NCI-H510A (cell line): ENCODE measurements around the gene ITM2C.
A peak's percentile ranks its signal among the peaks of the same experiment; 100 is the strongest.

Experiments used
- DNase-seq: peaks from one replicate; lab custom pipeline; 2025; lab: John Stamatoyannopoulos, UW

ITM2C gene

DNA sequence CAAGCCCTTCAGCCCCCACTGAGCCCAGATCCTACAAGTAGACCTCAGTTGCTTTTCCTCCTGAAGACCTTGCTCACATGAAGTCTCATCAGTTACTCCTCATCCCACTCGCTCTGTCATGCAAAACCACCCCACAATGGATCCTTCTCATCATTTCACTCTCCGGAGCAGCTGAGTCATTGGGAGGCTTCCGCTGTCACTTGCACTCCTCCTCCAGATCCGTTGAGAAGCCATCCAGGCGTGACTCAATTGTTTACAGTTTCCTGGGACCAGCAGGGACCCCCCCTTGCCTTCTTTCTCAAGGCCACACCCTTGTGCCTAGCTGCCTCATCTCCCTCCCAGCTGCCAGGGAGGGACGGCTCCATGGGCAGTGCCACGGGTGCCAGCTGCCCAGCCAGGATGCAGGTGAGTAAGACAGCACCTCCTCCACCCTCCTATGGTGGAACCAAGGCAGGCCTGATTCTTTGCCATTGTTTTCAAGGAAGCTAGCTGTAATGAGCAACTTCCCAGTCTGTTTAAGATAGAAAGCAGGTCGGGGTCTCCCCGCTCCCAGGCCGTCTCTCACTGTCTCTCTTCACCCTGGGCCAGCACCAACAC lies 44.0 kb downstream of the ITM2C start:
- DNase-seq: peak; percentile 93

DNA sequence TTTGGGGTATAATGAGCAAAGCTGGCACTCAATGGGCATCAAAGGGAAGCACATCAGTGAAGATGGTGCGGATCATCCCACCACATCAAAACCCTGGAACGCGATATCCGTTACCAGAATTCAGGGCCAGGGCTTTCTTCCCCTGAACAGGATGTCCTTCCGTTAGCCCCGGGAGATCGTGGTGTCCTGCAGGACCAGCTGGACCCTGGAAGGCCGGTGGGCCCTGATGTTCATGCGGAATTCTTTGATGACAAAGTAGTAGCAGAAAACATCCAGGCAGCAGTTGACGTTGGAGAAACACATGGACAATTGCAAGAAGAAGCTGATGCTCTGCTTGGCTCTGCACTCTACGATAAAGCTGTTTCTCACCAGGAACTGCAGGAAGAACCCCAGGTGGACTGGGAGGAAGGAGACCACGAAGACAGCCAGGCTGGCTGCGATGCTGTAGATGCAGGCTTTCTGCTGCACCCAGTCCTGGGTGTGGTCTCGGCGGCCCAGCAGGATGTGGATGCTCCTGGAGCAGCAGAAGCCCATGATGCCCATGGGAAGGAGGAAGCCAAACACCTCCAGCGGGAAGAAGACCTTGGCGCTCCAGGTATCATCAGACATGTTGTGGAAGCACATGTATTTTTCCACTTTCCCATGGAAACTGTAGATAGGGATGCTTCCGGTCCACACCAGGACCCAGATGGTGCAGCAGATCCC lies 45.3 kb downstream of the ITM2C start:
- no peak for DNase-seq

DNA sequence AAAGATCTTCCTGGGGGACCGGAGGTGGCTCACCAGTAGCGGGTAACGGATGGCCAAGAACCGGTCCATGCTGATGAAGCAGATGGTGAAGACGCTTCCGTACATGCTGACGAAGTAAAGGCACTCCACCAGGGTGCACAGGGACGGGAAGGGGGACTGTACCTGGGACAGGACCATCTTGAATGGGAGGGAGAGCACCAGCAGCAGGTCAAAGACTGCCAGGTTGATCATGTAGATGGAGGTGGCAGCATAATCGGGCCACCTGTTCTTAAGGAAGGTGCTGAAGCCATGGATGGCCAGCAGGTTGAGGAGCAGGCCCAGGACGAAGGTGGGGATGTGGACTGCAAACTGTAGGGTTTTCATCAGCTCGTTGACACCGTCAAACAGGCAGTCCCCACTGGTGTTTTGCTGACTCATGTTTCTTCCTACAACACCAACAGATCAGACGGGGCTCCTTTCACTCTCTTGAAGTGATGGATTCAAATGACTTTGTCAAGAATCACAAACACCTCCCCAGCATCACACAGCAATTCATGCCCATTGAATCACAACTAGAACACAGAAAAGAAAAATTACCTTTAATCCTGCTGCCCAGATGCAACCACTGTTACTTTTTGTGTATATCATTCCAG lies 45.9 kb downstream of the ITM2C start:
- no peak for DNase-seq

DNA sequence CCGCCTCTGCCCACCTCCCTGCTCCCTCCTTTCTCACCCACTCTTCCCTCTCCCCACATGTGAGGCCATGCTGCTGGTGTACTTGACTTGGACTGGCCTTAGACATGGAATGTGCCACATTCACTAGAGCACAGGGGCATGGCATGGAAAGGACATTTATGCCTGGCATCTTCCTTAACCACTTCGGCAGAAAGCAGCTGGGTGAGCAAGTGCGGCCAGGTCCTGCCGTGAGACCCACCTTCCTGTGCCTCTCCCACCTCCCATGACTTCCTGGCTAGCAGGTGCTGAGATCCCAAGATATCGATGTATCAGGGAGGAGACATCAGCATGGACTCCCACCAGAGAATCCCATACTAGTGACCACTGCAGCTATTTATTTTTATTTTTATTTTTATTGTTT lies 47.3 kb downstream of the ITM2C start:
- no peak for DNase-seq

DNA sequence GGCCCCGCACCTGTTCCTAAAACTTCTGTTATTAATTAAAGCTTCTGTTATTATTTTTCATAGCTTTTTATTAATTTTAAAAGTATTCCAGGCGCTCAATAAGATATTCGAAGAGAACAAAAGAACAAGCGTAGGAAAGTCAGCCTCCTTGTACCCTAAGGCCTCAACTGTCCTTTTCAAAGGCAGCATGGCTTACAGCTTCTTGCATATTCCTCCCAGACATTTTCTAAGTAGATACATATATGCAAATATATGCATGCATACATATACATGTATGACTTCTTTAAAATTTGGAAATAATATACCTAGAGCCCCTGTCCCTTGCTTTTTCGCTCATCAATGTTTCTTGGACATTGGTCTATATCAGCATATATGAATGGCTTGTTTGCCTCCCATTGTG lies 48.0 kb downstream of the ITM2C start:
- no peak for DNase-seq

DNA sequence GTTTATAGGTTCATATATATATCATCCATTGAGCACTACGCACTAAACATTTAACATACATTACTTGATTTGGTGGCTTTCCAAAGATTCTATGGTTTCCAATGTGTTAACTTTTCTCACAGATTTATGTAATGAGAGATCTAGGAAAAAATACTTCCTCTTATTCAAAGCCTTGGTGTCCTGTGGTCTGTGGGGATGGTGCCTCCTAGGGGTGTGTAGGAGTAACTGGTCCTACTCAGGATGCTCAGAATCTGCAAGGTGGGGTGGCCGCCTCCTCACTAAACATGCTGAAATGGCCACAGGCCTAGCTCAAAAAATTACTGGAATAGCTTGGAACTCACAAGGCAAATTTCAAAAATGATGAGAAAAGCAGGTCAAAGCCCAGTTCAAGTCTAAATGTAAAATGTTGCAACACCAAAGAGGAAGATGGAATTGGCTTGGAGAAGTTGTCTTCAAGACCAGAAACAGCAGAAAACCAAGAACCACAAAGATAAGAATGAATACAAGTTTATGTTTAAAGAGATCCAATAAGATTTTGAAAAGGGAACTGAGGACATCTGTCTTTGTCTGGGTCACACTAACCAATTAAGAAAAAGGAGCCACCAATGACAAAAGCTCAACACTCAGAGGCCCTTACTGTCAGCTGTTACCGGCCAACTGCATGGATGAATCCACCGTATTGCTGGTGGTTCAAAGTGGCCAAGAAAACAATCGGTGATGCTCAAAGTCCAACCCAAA lies 48.8 kb downstream of the ITM2C start:
- DNase-seq: no peak

DNA sequence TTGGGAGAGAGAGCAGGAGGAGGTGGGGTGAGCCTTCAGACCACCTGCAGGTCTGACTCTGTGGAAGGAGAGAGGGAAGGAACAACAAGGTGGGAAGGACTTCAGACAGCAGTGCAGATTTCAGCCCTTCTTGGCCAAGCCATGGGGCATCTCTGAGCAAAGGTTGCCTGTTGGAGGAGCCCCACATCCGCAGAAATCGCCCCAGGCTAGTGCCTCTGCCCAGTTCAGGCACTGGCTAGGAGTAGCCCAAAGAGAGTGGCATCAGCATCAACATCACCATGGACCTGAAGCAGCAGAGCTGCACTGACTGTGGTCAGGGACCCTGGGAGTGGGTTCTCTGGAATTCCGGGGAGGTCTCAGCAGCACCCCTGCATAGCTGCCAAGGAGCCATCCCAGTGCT lies 50.1 kb downstream of the ITM2C start:
- DNase-seq: no peak

DNA sequence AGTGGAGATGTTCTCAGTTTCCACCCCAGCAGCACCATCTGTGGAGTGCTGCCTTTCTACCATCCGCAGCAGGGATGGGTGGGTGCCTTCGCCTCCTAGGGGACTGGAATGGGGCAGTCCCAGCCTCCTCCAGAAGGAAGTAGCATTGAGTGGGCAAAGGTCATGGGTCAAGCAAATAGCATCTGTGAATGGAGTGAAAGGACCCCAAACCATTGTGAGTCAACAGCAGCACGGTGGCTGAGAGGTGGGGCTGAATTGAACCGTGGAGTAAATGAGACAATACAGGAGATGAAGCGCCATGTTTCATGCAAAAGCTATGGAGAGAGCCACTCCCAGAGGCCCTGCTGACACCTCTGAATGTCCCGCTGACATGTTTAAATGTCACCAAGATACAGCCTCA lies 50.6 kb downstream of the ITM2C start:
- DNase-seq: no peak

DNA sequence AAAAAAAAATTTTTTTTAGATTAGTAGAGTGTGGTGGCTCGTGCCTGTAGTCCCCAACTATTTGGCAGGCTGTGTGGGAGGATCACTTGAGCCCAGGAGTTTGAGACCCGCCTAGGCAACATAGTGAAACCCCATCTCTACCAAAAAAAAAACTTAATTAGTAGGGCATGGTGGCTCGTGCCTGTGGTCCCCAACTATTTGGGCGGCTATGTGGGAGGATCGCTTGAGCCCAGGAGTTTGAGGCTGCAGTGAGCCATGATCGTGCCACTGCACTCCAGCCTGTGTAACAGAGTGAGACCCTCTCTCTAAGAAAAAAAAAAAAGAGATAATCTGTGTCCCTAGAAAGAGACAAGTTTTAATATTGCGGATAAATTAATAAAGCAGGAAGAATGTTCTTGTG lies 51.5 kb downstream of the ITM2C start:
- no peak for DNase-seq

DNA sequence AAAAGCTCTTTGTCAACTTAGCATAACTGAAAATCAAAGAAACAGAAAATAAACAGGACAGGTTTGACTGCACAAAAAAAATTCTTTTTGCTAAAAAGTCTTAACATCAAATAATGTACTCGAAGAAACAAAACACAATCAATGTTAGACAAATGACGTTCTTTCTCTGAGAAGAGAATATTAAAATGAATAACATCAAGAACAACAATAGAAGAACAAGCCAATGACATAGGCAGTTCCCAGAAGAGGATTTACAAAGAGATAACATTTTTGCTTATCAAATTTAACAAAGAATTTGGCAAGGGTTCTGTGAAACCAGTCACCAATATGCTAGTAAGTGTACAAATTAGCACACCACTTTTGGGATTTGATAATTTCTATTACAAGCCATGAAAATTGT lies 54.5 kb downstream of the ITM2C start:
- DNase-seq: no peak

DNA sequence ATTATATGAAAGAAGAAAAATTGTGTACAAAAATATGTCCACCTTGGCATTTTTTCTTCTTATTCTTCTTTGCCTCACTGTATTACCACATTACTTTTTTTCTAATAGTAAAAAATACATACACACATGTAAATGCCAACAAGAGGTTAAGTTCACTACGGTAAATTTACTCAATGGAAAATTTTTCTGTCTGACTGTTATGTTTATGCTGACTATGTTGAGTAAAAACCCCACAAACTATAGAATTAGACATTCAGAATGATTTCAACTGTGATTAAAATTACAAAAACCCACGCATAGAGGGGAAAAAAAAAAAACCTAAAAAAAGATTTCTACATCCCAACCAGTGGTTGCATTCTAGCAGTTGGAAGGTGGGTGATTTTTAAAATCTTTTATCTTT lies 54.9 kb downstream of the ITM2C start:
- DNase-seq: no peak

DNA sequence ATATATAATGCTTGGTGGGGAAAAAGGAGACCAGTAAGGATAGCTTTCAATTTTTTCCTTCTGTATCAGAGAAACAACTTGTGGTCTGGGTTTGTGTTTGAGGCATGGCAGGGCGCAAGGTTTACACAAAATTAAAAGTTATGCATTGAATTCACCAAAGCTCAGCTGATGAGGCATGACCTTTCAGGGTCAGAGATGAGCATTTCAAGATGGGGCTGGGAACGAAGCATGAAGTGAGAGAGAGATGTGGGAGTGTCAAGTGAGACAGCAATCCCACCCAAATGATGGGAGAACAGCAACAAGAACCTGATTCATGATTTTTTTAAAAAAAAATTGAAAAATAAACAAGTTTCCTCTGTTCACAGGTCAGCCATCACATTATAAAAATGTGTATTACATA lies 55.4 kb downstream of the ITM2C start:
- DNase-seq: no peak

DNA sequence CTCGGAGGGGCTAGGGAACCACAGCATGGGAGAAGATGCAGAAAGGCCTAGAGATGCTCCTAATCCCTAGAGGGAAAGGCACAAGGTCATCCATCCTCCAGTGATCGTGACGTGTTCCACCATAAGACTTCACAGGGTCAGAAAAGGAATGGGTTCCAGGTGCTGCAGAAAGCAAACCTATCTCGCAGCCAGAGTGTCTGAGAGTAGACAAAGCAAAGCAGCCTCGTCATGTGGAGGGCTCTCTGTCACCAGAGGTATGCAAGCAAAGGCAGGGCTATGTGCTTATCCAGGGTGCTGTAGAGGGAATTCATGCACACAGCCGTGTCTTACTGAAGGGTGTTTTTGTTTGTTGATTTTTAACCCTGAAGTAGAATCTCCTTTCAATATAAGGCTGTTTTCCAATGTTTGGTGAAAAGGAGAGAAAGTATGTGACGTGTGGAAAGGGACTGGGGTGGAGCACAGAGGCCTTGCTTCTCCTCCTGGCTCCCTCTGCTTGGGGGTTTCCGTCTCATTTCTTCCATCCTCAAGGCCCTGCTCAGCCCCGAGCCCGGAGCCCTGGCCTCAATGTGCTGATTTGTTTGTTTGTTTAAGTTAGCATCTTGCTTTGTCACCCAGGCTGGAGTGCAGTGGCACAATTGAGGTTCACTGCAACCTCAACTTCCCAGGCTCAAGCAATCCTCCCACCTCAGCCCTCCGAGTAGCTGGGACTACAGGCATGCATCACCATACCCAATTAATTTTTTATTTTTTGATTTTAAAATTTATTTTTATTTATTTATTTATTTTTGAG lies 57.3 kb downstream of the ITM2C start:
- DNase-seq: no peak

DNA sequence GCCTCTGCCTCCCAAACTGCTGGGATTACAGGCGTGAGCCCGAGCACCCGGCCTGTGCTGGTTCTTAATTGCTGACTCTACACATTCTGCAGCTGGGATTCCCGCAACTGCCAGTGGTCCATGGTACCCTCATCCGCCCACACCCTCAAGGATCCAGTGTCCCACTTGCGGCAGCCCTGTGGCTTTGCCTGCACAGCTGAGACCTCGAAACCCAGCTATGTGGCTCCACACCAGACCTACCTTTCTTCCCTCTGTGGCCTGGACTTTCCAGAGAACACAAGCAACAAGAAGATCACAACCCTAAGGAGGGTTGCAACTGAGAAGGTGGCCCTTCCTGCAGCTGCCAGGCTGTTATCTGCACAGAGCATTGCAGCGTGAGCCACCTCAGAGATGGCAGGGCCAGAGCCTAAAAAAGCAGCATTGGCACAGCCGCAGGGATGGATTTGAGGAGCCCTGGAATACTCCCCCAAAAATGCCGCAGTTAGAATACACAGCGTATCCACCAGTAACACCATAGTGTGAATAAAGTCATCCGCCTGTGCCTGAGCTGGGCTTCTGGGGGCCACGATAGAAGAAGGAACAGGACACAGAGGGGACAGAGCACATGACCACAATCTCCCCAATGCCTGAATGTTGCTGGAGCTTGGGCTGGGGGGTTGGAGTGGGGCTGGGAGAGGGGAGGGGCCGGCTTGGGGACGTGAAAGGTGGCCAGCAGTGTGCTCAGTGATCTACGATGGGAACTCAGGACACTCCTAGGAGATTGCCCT lies 58.4 kb downstream of the ITM2C start:
- DNase-seq: no peak

DNA sequence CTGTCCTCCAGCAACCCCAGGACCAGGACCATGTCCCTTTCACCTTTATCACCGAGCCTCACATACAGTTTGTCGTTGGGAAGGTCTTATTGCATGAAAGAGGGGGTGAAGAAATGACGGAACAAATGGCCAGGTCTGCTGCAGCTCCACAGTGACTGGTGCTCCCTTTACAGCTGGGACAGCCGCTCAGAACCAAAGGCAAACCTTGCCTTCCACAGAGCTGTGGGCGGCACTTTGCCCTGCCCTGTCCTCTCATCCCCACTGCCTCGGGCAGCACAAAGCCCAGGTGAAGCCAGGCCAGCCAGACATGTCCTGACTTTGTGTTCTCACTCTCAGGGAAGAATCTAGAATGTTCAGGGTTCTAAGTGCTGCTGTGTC lies 59.3 kb downstream of the ITM2C start:
- no peak for DNase-seq

DNA sequence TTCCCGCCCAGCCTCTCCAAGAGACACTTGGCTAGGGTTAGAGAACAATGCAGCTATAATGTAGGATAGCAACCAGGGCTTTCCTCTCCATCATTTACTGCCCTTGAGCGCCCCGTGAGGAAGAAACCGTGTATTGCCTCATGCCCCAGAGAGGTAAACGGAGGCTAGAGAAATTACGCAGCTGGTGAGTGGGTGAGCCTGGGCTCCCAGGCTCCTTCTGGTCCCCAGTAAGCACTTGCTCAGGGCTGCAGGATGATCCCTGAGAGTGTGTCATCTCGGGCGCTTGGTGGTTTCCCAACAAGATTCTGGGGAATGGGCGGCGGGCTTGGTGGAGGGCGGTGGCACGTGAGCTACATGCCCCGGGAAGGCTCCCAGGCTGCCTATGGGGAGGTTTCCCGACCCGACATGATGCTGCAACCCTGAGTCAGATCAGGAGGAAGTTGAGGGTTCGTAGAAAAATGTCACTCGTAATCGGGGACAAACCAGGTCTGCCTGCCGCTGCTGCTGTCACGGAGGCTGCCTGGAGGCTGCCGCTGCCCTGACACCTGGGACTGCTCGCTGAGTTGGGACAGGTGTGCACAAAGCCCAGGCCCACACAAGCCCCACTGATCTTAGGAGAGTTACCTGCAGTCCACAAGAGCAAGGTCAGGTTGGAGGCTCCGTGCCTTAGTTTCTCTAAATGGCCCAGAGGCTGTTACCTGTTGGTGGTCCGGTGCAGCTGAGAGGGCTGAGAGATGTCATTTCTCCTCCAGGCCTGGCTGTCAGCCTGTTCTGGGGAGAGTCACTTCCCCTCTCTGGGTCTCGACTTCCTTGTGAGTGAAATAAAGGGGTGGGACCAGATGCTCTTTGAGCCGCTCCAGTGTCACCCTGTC lies 60.0 kb downstream of the ITM2C start, which contains the start of gene GPR55:
GPR55 (minus strand) TSS at position 773 of the 872 bp plus-strand sequence. CDS start 14,280 bp downstream, outside the sequence.
- no peak for DNase-seq

DNA sequence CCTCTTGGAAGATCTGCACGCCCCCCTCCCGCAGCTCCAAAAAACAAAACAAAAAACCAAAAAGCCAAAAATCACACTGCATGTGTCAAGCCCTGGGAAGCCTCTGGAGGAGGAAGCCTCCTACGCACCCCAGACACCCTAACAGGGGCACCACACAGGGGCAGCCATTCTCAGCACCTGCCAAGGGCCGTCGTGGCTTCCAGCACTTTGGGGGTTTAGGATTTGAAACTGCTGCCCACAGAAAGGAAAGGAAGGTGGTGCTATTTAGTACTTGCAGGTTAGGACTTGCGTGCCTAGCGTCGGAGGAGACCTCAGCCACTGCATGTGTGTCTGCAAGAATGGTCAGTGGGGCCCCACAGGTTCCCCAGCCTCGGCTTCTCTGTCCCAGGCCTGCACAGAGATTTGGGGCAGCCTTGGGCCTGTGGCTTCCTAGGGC lies 60.7 kb downstream of the ITM2C start:
- no peak for DNase-seq

DNA sequence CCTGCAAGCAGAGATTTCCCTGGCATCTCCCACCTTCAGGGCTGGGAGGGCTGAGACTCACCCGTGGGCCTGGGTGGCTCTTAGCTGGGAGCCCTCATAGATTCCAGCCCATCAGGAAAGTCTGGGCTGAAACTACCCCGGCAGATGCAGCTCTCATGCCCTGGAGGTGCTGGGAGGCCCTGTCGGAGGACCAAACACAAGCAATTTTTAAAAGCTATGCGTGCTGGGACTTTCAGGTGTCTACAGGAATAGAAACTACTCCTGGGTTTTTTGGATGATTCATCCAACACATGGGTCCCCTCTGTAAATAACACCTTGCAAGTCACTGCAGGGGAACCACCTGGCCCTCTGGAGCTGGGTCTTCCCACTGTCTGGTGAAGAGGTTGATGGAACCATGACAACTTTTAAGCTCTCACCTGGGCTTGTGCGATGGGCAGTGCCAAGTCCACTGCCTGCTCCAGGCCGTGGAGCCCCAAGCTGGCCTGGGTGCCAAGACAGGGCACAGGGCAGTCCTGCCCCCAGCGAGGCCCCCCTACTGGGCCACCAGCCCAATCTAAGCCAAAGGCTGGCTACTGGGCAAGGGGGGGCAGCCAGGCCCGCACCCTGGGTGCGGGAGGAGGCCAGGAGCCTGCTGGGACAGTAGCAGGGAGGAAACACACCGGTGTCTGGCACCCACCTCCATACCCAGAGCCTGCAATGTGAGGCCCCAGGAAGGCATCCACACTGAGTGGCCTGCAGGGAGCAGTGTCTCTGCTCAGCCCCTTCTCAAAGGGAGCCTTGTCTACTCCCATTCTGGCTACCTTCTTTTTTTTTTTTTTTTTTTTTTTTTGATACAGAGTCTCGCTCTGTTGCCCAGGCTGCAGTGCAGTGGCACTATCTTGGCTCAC lies 61.4 kb downstream of the ITM2C start:
- no peak for DNase-seq

DNA sequence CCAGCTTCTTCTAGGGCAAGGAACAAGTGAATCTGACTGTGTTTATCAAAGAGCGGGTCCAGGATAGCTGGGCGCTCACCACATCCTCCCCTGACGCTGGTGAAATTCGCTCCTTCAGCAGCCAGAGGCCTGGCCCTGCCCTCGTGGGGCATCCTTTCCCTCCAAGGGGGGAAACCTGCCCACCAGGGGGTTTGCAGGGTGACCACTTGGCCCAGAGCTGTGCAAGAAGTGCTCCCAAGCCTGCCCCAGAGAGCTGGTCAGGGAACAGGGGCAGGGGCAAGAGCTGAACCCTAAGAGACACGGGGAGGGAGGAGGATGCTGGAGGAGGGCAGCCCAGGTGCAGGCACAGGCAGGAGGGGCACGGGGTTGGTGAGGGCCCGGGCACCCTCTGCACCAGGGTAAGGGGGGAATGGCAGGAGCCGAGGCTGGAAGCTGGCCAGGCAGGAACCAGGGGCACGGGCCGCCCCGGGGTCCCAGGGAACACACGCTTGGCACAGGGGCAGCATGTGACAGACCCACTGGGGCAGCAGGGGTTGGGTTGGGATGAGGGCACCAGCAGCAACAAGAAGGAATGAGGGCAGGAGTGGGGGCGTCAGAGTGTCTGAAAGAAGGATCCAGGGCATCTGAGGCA lies 63.1 kb downstream of the ITM2C start:
- no peak for DNase-seq
